Kidney epithelial cell (primary cell): Measurements from ENCODE around the gene CDYL. TPM values are rescaled to one million over a fixed set of nuclear protein-coding genes. Genes with fewer than 3 reads are reported as not detected.

Experiments
- DNase-seq: peaks from one replicate; pipeline ENCODE4 v3.0.0-alpha.2; 2010; ENCODE audit warnings: low read depth
- H3K27me3 ChIP-seq: 2 replicates; pipeline ENCODE4 v1.6.0; 2011; ENCODE audit warnings: low read length; ENCODE audit not compliant: control insufficient read depth, insufficient read depth
- H3K36me3 ChIP-seq: 2 replicates; pipeline ENCODE4 v1.5.1; 2011; ENCODE audit warnings: low read length; ENCODE audit not compliant: control insufficient read depth, insufficient read depth
- H3K4me3 ChIP-seq: 2 replicates; pipeline ENCODE4 v1.5.1; 2011; ENCODE audit warnings: low read depth, mild to moderate bottlenecking, control low read depth, low read length
- CTCF ChIP-seq: IDR thresholded peaks from 2 replicates; pipeline ENCODE4 v1.5.1; 2011; ENCODE audit warnings: mild to moderate bottlenecking, moderate library complexity, low read length, control low read depth, inconsistent platforms; ENCODE audit not compliant: insufficient read depth, poor library complexity, severe bottlenecking
- total RNA-seq: library from RNA; depleted of rRNA; stranded (reverse); fragments of >200 nt; gene quantifications from 2 replicates; pipeline ENCODE4 v1.2.3, GENCODE V29; 2015

Gene CDYL
- total RNA-seq, 1 donor from 2014 or later: 46.7 TPM

DNA sequence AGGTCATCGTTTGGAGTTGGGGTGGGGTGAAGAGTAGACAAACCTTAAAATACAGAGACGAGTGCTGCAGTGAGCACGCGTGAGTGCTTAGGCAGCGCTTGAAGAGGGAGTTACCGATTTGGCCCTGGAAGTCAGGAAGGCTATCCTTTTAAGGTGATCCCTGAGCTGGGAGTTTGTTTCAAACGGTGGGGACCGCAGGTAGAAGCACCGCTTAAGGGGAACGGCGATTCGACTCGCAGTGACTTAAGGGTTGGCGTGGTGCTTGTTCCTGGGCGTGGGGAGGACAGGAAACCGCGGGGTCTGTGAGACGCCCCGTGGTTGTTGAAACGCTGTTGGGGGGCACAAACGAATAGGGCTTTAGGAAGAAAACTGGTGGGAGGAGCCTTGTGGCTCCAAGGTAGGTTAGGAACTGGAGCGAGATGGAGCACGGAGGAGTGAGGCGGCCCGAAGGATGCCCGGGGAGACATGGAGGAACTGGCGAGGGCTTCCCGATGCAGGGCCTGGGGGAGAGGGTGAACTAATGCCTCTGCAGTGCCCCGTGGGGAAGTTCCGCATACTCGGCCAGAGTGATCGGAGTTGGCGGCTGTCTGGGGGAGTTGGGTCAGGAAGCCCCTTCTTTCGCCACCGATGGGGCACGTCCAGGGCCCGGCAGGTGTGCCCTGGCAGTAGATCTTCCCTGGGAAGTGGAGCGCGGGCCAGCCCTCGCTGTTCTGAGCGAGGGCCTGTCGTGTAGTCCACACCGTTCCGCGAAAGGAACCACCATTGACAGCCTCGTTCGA lies 1.3 kb upstream of the CDYL start:
- Histone ChIP-seq H3K4me3 (peak overlapping the region; percentile 41), H3K36me3 (no peaks in the 10 kb centered on the region), H3K27me3 (no peaks in the 10 kb centered on the region)
- DNase-seq: no peak
- TF ChIP-seq CTCF: no peak

DNA sequence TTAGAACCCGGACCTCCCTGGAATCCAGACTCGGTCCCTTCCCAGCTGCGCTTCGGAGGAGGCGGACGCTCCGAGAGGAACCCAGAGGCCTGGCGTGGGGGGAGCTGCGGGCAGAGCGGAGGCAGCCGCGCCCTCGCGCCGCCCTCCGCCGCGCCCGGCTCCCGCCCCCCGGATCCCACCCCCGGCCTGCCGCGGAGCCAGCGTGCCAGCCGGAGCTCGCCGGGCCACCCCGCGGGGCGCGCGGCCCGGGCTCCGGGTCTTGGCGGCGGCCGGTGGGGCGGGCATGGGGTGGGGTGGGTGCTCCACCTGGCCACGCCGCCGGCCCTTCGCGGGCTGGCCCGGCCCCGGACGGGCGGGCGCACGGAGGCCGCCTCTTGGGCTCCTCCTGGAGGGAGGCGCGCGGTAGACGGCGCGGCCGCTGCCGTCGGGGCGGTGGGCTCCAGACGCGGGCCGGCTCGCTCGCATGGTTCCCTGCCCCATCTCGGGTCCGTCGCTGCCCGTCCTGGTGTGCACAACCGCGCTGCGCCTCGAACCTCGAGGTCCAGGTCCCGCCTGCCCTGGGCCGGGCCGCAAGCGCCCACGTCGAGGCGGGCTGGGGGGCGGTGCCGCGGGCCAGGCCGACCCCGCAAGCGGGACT lies 592 bp upstream of the CDYL start:
- no peaks in the 10 kb centered on the region for H3K36me3 ChIP-seq
- H3K4me3 ChIP-seq: peak overlapping the region; percentile 41
- no peaks in the 10 kb centered on the region for H3K27me3 ChIP-seq
- no peak for DNase-seq
- no peak for TF ChIP-seq CTCF

- Histone ChIP-seq H3K4me3 (peak overlapping the region; percentile 66), H3K36me3 (no peaks in the 10 kb centered on the region), H3K27me3 (no peaks in the 10 kb centered on the region)
- TF ChIP-seq CTCF: no peak
- DNase-seq: no peak
Measured at GRCh38 chr6:4776493-4777393, 539 bp downstream of the CDYL start.

- TF ChIP-seq CTCF: no peak
- H3K36me3 ChIP-seq: no peaks in the 10 kb centered on the region
- no peak for DNase-seq
- peak overlapping the region; percentile 66 for H3K4me3 ChIP-seq
- no peaks in the 10 kb centered on the region for H3K27me3 ChIP-seq
Measured at GRCh38 chr6:4777394-4777935, 1.3 kb downstream of the CDYL start.

- TF ChIP-seq CTCF: no peak
- no peak for DNase-seq
- Histone ChIP-seq H3K27me3 (no peaks in the 10 kb centered on the region), H3K4me3 (no peak overlapping the region), H3K36me3 (no peaks in the 10 kb centered on the region)
Measured at GRCh38 chr6:4778086-4778485, 1.9 kb downstream of the CDYL start.
